Measurements from ENCODE around the gene DUS3L. TPM values are rescaled to one million over a fixed set of nuclear protein-coding genes. Genes with fewer than 3 reads are reported as not detected.

Gene DUS3L
- total and polyA plus RNA-seq, 2 of the 8 experiments (the other 6 are each of a cell fraction or from before 2014, with no cell fraction given), result 37.6 to 39.1 TPM

DNA sequence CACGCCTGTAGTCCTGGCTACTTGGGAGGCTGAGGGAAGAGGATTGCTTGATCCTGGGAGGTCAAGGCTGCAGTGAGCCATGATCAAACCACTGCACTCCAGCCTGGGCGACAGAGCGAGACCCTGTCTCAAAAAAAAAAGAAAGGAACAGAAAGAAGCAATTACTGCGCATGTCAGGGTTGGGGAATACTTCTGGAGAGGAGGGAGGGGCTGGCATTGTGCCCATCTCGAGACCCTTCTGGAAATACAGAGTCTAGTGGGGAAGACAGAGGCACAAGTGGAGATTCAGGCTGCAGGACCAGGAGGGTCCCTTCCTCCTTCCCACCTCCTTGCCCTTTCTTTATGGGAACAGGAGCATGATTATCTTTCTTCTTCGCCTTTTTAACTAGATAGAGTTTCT is 37.2 kb downstream of the DUS3L start:
- WGBS, 2 experiments (ENCODE audit: extremely low coverage in 1 of 2, insufficient coverage in 1 of 2, insufficient read length in 1 of 2, insufficient replicate concordance in 2 of 2, low coverage in 1 of 2, low lambda C conversion rate in 2 of 2, missing lambda C conversion rate in 1 of 2), result 90% methylated on average over 6 of the region's 6 CpGs; no CpG with 5 or more reads in 1 of the 2 experiments
- DNase-seq (ENCODE audit: low read depth in 1 of 2, low spot score in 2 of 2), result no peak

More for the DNA sequence above, 37.2 kb downstream of the DUS3L start:
- H3K4me1 ChIP-seq (replicated peaks in 1 of 4; ENCODE audit: control insufficient read depth in 3 of 4, insufficient read depth in 4 of 4, low read length in 3 of 4), result no peaks in the 10 kb centered on the region
- no peak overlapping the region for H2BK5ac ChIP-seq (ENCODE audit: low read depth, low read length)
- no peak overlapping the region for H2BK12ac ChIP-seq (ENCODE audit: low read depth, low read length)
- H4K8ac ChIP-seq (ENCODE audit: extremely low read depth, insufficient read depth, low read length), result no peak overlapping the region
- H3K56ac ChIP-seq (replicated peaks; ENCODE audit: insufficient read length, low read depth, low read length), result no peak overlapping the region
- FAIRE-seq, result no peak
- H3K4me3 ChIP-seq (ENCODE audit: extremely low read depth in 1 of 4, insufficient read depth in 2 of 4, low read depth in 3 of 4, low read length in 4 of 4), result no peak overlapping the region
- H4K20me1 ChIP-seq (replicated peaks in 1 of 2; ENCODE audit: control insufficient read depth in 1 of 2, insufficient read depth in 2 of 2, low read length in 2 of 2), result no peaks in the 10 kb centered on the region
- no peaks in the 10 kb centered on the region for H3K23me2 ChIP-seq (ENCODE audit: low read depth, low read length)
- H2BK15ac ChIP-seq (ENCODE audit: low read length), result no peak overlapping the region
- H3K36me3 ChIP-seq (ENCODE audit: control insufficient read depth in 2 of 4, insufficient read depth in 4 of 4, low read length in 3 of 4), result no peaks in the 10 kb centered on the region
- no peak overlapping the region for H4K91ac ChIP-seq (replicated peaks; ENCODE audit: insufficient read length, low read length)
- CTCF ChIA-PET (ENCODE audit: partially characterized antibody), result interaction anchor here (0.6 kb wide), 1 partner anchor 15 kb away, joined by 3 read pairs; no protein-coding TSS in a partner anchor
- no peak overlapping the region for H2AK5ac ChIP-seq (ENCODE audit: low read depth, low read length)
- no peak overlapping the region for H3K14ac ChIP-seq (ENCODE audit: insufficient read length)
- POLR2A ChIA-PET (ENCODE audit: partially characterized antibody), result no interaction called here
- no peak overlapping the region for H3K23ac ChIP-seq (ENCODE audit: insufficient read length)
- H3K18ac ChIP-seq (ENCODE audit: extremely low read depth, low read length), result no peak overlapping the region
- no peaks in the 10 kb centered on the region for H3K79me1 ChIP-seq (ENCODE audit: low read depth, low read length)
- 0 out of 2 replicates have a peak overlapping the region, but pooled peaks have one; percentile 32 for H2AFZ ChIP-seq (ENCODE audit: low read length)
- H2BK120ac ChIP-seq (replicated peaks; ENCODE audit: low read depth, low read length), result no peak overlapping the region
- no peaks in the 10 kb centered on the region for H3K79me2 ChIP-seq (ENCODE audit: control insufficient read depth in 1 of 2, insufficient read depth in 2 of 2, low read length in 2 of 2)
- no peak overlapping the region for H3K9ac ChIP-seq (replicated peaks in 1 of 4; ENCODE audit: extremely low read depth in 1 of 4, low read depth in 3 of 4, low read length in 3 of 4)
- no peak overlapping the region for H2BK20ac ChIP-seq (ENCODE audit: low read length)
- H3K27ac ChIP-seq (ENCODE audit: low read depth, low read length), result no peak overlapping the region
- no peak overlapping the region for H4K5ac ChIP-seq (ENCODE audit: insufficient read length, low read depth, low read length)
- H3K4ac ChIP-seq (replicated peaks; ENCODE audit: insufficient read length, low read depth, low read length), result no peak overlapping the region
- no peaks in the 10 kb centered on the region for H3K9me3 ChIP-seq (ENCODE audit: insufficient read depth in 2 of 2, low read depth in 1 of 2, low read length in 1 of 2)
- no peaks in the 10 kb centered on the region for H3K27me3 ChIP-seq (replicated peaks in 1 of 4; ENCODE audit: control insufficient read depth in 3 of 4, extremely low read depth in 1 of 4, insufficient read depth in 3 of 4, low read length in 3 of 4)
- no peak overlapping the region for H3K4me2 ChIP-seq (ENCODE audit: insufficient read depth in 1 of 2, low read depth in 2 of 2, low read length in 2 of 2)
- TF ChIP-seq BACH1 (IDR thresholded peaks at IDR 0.05; ENCODE audit: low read length) (no peak), SIN3A (conservative IDR thresholded peaks at IDR 0.05 in 1 of 2, IDR thresholded peaks at IDR 0.05 in 1 of 2; ENCODE audit: low read depth in 1 of 2, low read length in 2 of 2) (no peak), POU5F1 (IDR thresholded peaks at IDR 0.05; ENCODE audit: low read depth, low read length) (no peak), SP1 (IDR thresholded peaks at IDR 0.05; ENCODE audit: low read depth, low read length) (no peak), EZH2 (IDR thresholded peaks at IDR 0.05; ENCODE audit: low read depth, low read length, severe bottlenecking) (no peak), JUND (IDR thresholded peaks at IDR 0.05; ENCODE audit: low read length) (no peak), POLR2A (IDR thresholded peaks at IDR 0.05; ENCODE audit: control extremely low read depth in 1 of 2, low read depth in 2 of 2, low read length in 2 of 2) (no peak), ASH2L (IDR thresholded peaks at IDR 0.05; ENCODE audit: low read length) (no peak), GABPA (IDR thresholded peaks at IDR 0.05; ENCODE audit: borderline replicate concordance, insufficient read depth, low read length) (no peak), JUN (IDR thresholded peaks at IDR 0.05; ENCODE audit: low read depth, low read length) (no peak), SP2 (IDR thresholded peaks at IDR 0.05; ENCODE audit: low read length) (no peak), POLR2AphosphoS5 (IDR thresholded peaks at IDR 0.05; ENCODE audit: low read depth, low read length) (no peak)
- TF ChIP-seq, protein P1, sequence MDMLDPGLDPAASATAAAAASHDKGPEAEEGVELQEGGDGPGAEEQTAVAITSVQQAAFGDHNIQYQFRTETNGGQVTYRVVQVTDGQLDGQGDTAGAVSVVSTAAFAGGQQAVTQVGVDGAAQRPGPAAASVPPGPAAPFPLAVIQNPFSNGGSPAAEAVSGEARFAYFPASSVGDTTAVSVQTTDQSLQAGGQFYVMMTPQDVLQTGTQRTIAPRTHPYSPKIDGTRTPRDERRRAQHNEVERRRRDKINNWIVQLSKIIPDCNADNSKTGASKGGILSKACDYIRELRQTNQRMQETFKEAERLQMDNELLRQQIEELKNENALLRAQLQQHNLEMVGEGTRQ (IDR thresholded peaks at IDR 0.05; ENCODE audit: low read length), result no peak
